SK-N-SH (cell line): ENCODE results near the gene HSD17B4.
"Not testable (repeated sequence)": the region's sequence is repeated elsewhere in the genome, so short reads cannot be mapped to it uniquely, and the experiment has no call there.

ENCODE experiments used
- EZH2phosphoT487 ChIP-seq: fragments of 200-600 bp; sonication (generic); IDR thresholded peaks from 2 replicates; pipeline ENCODE4 v1.6.1; 2017; ENCODE audit warnings: low read depth, mixed run types, mild to moderate bottlenecking, antibody characterized with exemption, moderate library complexity, borderline replicate concordance
- GABPA ChIP-seq: IDR thresholded peaks from 2 replicates; pipeline ENCODE4 v1.4.0; 2012; ENCODE audit warnings: low read depth, mild to moderate bottlenecking
- TF ChIP-seq, protein P1 (sequence below): fragments of 200-600 bp; sonication (generic); IDR thresholded peaks from 2 replicates; pipeline ENCODE4 v1.6.1; 2017; ENCODE audit warnings: antibody characterized with exemption, mild to moderate bottlenecking, moderate library complexity

DNA sequence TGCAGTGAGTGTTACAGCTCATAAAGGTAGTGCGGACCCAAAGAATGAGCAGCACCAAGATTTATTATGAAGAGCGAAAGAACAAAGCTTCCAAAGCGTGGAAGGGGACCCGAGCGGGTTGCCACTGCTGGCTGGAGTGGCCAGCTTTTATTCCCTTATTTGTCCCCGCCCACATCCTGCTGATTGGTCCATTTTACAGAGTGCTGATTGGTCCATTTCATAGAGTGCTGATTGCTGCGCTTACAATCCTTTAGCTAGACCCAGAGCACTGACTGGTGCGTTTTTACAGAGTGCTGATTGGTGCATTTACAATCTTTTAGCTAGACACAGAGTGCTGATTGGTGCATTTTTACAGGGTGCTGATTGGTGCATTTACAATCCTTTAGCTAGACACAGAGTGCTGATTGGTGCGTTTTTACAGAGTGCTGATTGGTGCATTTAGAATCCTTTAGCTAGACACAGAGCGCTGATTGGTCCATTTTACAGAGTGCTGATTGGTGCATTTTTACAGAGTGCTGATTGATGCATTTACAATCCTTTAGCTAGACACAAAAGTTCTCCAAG, 19.5 kb upstream of the HSD17B4 start:
- TF ChIP-seq, protein P1, sequence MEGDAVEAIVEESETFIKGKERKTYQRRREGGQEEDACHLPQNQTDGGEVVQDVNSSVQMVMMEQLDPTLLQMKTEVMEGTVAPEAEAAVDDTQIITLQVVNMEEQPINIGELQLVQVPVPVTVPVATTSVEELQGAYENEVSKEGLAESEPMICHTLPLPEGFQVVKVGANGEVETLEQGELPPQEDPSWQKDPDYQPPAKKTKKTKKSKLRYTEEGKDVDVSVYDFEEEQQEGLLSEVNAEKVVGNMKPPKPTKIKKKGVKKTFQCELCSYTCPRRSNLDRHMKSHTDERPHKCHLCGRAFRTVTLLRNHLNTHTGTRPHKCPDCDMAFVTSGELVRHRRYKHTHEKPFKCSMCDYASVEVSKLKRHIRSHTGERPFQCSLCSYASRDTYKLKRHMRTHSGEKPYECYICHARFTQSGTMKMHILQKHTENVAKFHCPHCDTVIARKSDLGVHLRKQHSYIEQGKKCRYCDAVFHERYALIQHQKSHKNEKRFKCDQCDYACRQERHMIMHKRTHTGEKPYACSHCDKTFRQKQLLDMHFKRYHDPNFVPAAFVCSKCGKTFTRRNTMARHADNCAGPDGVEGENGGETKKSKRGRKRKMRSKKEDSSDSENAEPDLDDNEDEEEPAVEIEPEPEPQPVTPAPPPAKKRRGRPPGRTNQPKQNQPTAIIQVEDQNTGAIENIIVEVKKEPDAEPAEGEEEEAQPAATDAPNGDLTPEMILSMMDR, result not testable (repeated sequence)
- TF ChIP-seq EZH2phosphoT487, GABPA: not testable (repeated sequence)
